GM12874 (cell line): Measurements from ENCODE around the gene GALNT5.

Experiments used
- CTCF ChIP-seq: IDR thresholded peaks from 2 replicates; pipeline ENCODE4 v1.5.1; 2011; ENCODE audit warnings: low read depth, mild to moderate bottlenecking, control low read depth, low read length, moderate library complexity; ENCODE audit not compliant: insufficient read depth

GALNT5 gene

GRCh38 chr2:157348291-157348921, 90.9 kb downstream of the GALNT5 start:
- no peak for TF ChIP-seq CTCF

GRCh38 chr2:157349949-157350515, 92.5 kb downstream of the GALNT5 start:
- no peak for TF ChIP-seq CTCF

GRCh38 chr2:157355618-157356017, 98.1 kb downstream of the GALNT5 start:
- TF ChIP-seq CTCF = no peak

GRCh38 chr2:157359628-157360027, 102.1 kb downstream of the GALNT5 start:
- TF ChIP-seq CTCF = no peak

- TF ChIP-seq CTCF = no peak
Measured at GRCh38 chr2:157361526-157361925, 104.0 kb downstream of the GALNT5 start.

GRCh38 chr2:157362627-157363026, 105.1 kb downstream of the GALNT5 start:
- TF ChIP-seq CTCF = no peak

- TF ChIP-seq CTCF = no peak
Measured at GRCh38 chr2:157363612-157364101, 106.2 kb downstream of the GALNT5 start.
